Activated T-cell treated with anti-CD3 and anti-CD28 coated beads for 1 hour (primary cell): Measurements from ENCODE around the gene LRRC4C.
"Not testable (repeated sequence)": the region's sequence is repeated elsewhere in the genome, so short reads cannot be mapped to it uniquely, and the experiment has no call there.

Source experiments
- DNase-seq: peaks from one replicate; pipeline ENCODE4 v3.0.0-alpha.2; 2020; ENCODE audit warnings: low read depth

LRRC4C gene

DNA sequence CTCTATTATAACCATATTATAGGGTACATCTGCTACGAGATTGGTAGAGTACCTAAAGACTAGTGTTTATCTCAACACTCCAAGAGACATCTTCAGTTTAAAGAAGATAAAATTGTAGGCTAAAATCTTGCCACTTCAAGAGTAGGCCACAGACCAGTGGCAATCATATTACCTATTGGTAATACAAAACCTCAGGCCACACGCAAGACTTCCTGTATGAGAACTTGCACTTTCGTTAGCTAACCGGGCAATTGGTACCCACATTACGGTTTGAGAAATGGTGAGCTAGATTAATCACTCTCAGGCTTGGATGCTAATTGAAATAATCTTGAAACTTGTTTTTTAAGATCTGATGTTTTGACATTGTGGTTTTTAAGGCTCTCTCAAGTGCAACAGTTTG, 772.7 kb downstream of the LRRC4C start:
- no peak for DNase-seq

DNA sequence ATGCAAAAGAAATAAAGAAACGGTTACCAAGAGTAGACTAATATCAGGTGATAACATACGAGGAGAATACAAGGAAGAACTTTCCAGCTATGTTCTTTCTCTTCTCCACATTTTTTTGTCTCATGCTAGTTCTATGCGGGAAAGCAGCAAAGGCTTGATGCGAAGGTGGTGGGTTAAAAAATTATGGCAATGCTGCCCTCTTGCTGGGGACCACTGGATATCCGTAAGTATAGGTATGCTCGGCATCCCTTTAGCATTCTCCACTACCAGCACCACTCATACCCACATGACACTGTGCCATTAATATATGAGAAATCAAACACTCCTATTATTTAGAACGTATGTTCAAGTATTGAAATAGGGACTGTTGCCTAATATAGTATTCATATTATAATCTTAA, 776.4 kb downstream of the LRRC4C start:
- no peak for DNase-seq

DNA sequence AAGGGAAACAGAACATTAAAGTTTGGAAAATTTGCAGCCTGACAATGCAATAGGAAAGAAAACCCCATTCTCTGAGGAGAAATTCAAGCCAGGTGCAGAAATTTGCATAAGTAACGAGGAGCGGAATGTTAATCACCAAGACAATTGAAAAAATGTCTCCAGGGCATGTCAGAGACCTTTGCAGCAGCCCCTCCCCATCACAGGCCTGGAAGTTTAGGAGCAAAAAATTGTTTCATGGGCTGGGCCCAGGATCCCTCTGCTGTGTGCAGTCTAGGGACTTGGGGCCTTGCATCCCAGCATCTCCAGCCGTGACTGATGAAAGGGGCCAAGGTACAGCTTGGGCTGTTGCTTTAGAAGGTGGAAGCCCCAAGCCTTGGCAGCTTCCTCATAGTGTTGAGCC, 780.2 kb downstream of the LRRC4C start:
- no peak for DNase-seq

- no peak for DNase-seq
Measured at GRCh38 chr11:40647295-40647694, 812.2 kb downstream of the LRRC4C start.

GRCh38 chr11:40642284-40642683, 817.2 kb downstream of the LRRC4C start:
- no peak for DNase-seq

GRCh38 chr11:40619654-40620053, 839.8 kb downstream of the LRRC4C start:
- no peak for DNase-seq

DNA sequence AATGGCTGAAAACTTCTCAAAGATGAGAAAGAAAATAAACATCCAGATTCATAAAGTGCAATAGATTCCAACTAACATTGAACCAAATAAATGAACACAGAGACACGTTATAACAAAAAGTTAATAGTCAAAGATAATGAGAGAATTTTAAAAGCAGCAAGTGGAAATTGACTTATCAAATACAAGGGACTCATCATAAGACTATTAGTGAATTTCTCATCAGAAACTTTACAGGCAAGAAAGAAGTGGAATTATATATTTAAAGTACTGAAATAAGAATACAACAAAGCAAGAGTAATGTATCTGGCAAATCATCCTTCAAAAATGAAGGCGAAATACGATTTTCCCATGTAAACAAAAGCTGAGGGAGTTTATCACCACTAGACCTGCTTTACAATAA, 852.7 kb downstream of the LRRC4C start:
- DNase-seq = no peak

DNA sequence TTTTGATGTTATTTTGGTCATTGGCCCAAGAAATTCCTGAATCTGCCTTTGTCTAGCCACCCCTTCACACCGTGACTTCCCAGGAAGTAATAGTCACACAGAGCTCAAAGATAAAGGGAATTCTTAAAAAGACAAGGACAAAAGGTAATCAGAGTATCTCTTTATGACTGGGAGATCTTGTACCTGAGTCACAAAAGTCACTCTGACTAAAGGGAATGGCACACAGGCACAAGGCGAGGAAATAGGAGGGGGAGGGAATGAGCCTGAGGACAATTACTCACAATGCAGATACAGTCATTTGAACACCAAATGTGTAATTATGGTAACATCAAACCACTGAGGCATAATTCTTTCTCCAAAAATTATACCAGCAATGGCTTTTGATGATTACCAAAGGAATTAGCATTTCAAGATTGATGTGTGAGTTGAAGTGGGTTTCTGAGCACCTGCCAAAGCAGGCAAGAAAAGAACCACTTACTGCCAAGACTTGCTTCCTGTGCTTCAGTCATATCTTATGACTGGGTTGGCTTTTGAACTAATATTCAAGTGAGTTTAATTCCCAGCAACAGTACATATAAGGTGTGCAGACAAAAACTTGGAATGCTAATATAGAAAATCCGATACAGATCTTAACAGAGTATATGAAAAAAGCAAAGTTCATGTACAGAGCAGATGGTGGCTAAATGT, 856.4 kb downstream of the LRRC4C start:
- DNase-seq = no peak

- DNase-seq = no peak
Measured at GRCh38 chr11:40597546-40598113, 861.8 kb downstream of the LRRC4C start.

GRCh38 chr11:40573254-40573891, 886.1 kb downstream of the LRRC4C start:
- DNase-seq = no peak

GRCh38 chr11:40569947-40570531, 889.4 kb downstream of the LRRC4C start:
- DNase-seq = no peak

- DNase-seq = no peak
Measured at GRCh38 chr11:40567392-40567791, 892.1 kb downstream of the LRRC4C start.

GRCh38 chr11:40544162-40544561, 915.3 kb downstream of the LRRC4C start:
- no peak for DNase-seq

GRCh38 chr11:40542821-40543220, 916.6 kb downstream of the LRRC4C start:
- DNase-seq = no peak

DNA sequence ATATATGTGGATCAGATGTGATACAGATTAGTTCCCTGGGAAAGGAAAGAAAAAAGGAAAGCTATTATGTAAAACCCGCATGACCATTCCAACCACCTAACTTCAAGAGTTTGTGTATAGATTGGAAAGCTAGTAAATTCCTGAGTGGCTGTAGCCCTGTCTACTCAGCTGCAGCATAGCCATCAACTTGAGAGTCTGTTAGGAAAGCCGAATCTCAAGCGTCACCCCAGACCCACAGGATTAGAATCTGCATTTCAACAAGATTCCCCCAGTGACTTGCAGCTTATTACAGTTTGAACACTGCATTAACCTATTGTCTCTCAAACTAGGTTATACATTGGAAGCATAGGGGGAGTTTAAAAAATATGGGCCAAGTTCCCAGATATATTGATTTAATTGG, 921.7 kb downstream of the LRRC4C start:
- DNase-seq = no peak

DNA sequence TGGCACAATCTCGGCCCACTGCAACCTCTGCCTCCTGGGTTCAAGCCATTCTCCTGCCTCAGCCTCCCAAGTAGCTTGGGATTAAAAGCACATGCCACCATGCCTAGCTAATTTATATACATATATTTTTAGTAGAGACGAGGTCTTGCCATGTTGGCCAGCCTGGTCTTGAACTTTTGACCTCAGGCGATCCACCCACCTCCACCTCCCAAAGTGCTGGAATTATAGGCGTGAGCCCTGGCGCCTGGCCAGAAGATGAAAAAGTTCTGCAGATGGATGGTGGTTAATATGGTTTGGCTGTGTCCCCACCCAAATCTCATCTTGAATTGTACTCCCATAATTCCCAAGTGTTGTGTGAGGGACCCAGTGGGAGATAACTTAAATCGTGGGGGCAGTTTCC, 937.4 kb downstream of the LRRC4C start:
- DNase-seq = not testable (repeated sequence)

- DNase-seq = no peak
Measured at GRCh38 chr11:40517122-40517521, 942.3 kb downstream of the LRRC4C start.

DNA sequence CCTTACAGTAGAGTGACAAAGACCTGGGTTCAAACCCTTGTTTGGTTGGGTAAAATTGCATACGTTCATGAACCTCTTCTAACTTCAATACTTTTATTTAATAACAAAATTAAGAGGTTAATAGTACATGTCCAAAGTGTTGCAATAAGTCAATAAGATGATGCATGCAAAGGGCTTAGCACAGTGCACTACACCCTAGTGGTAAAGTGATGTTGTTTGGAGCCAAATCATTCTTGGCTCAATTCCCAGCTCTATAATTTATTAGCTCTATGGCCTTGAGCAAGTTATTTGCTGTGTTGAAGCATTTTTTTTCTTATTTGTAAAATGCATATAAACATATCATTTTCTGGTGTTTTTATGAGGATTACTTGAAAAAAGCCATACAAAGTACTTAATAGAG, 945.3 kb downstream of the LRRC4C start:
- DNase-seq = no peak

- DNase-seq = no peak
Measured at GRCh38 chr11:40513281-40513680, 946.2 kb downstream of the LRRC4C start.

DNA sequence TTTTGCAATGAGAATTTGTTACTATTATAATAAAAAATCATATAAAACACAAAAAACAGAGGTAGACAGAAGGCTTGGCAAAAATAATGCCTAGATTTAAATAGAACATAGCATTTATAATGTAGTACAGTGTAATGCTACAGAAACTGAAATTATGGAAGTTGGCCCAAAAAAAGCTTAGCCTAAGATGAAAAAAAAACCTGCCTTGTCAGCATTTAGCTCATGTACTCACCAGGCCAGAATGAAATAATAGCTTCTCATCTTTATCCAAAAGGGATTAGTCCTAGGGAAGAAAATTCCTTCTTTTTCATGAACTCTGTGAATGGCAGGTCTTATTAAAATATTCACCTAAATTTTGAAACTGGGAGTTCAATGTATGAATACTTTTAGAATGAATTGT, 951.1 kb downstream of the LRRC4C start:
- DNase-seq = no peak

DNA sequence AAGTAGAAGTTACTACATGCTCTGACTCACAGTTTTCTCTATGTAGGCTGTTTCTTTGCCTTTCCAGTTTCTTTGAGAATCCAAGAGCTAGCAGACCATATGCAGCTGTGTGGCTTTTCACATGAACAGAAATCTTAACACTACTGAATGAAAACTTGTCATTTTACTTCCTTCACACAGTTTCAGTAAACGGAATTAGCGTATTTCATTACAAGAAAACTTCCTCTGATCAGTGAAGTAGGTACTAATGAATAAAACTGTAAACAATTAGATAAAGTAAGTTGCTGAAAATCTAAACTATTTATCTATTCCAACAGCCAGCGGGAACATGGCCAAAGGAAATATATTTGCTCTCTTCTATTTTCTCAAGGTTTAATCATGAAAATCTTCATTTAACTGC, 953.2 kb downstream of the LRRC4C start:
- DNase-seq = no peak

- no peak for DNase-seq
Measured at GRCh38 chr11:40491341-40491740, 968.1 kb downstream of the LRRC4C start.

DNA sequence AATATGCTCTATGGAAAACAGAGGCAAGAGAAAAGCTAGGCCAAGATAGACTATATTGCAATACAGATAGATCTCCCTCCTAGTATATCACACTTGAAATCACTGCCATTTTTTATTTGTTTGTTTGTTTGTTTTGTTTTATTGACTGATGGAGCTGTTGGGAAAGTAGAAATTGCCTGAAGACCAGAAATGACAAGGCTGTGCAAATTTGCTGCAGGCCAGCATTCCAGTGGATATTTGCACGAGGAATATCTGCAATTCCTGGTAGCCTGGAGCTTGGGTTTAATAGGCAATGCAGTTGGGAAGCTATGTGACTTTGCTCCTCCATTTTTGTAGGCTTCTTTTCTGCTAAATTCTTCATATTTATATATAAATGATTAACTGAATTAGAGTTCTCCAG, 991.7 kb downstream of the LRRC4C start:
- no peak for DNase-seq
